VCaP (cell line): Measurements from ENCODE around the gene NDUFS8.
A peak's percentile ranks its signal among the peaks of the same experiment; 100 is the strongest.

Source experiments
- H3K27ac ChIP-seq: fragments of 450-650 bp; 2 replicates; pipeline ENCODE4 v1.5.1; 2017
- TF ChIP-seq, protein P1 (sequence below): fragments of 450-650 bp; conservative IDR thresholded peaks from 2 replicates; pipeline ENCODE4 v1.5.1; 2017; ENCODE audit warnings: mild to moderate bottlenecking, moderate library complexity

The NDUFS8 gene

GRCh38 chr11:68018730-68019190, 11.7 kb upstream of the NDUFS8 start:
- no peak overlapping the region for H3K27ac ChIP-seq
- TF ChIP-seq, protein P1, sequence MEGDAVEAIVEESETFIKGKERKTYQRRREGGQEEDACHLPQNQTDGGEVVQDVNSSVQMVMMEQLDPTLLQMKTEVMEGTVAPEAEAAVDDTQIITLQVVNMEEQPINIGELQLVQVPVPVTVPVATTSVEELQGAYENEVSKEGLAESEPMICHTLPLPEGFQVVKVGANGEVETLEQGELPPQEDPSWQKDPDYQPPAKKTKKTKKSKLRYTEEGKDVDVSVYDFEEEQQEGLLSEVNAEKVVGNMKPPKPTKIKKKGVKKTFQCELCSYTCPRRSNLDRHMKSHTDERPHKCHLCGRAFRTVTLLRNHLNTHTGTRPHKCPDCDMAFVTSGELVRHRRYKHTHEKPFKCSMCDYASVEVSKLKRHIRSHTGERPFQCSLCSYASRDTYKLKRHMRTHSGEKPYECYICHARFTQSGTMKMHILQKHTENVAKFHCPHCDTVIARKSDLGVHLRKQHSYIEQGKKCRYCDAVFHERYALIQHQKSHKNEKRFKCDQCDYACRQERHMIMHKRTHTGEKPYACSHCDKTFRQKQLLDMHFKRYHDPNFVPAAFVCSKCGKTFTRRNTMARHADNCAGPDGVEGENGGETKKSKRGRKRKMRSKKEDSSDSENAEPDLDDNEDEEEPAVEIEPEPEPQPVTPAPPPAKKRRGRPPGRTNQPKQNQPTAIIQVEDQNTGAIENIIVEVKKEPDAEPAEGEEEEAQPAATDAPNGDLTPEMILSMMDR, result no peak

- H3K27ac ChIP-seq, result no peak overlapping the region
- TF ChIP-seq, protein P1, result no peak
Measured at GRCh38 chr11:68019486-68019885, 11.0 kb upstream of the NDUFS8 start.

- H3K27ac ChIP-seq, result peak overlapping the region; percentile 13; the same call in 1 of the 2 replicates
Measured at GRCh38 chr11:68020575-68020974, 9.9 kb upstream of the NDUFS8 start.

DNA sequence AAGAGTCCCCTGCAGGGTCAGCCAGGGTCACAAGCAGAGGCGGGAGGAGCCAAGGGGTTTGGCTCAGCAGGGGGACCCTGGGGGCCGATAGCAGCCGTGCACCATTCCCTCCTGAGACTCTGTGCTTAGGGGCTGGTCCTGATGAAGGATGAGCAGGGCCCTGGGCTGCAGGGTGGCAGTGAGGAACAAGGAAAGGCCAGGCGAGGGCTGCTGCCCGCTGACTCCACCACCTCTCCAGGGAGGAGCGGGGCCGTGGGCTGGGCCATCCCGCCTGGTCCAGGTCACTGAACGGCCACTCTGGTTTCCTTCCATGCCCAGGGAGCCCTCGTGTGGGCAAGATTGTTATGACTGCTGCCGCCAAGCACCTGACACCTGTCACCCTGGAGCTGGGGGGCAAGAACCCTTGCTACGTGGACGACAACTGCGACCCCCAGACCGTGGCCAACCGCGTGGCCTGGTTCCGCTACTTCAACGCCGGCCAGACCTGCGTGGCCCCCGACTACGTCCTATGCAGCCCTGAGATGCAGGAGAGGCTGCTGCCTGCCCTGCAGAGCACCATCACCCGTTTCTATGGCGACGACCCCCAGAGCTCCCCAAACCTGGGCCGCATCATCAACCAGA, 9.2 kb upstream of the NDUFS8 start:
- TF ChIP-seq, protein P1, result peak; percentile 95
- H3K27ac ChIP-seq, result peak overlapping the region; percentile 13; the same call in 1 of the 2 replicates

More at GRCh38 chr11:68020575-68020974, 9.9 kb upstream of the NDUFS8 start:
- TF ChIP-seq, protein P1, result no peak

DNA sequence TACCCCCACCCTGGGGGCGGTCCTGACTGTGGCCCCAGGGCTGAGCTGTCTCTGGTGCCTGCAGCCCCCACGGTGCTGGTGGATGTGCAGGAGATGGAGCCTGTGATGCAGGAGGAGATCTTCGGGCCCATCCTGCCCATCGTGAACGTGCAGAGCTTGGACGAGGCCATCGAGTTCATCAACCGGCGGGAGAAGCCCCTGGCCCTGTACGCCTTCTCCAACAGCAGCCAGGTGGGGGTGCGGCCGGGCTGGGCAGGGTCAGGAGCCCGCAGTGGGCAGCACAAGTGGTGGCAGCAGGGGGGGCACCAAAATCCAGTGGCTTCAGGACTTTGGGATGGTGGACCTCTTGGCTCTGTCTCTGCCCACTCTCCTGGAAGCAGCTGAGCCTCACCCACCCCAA, 8.0 kb upstream of the NDUFS8 start:
- no peak overlapping the region for H3K27ac ChIP-seq
- TF ChIP-seq, protein P1, result no peak

DNA sequence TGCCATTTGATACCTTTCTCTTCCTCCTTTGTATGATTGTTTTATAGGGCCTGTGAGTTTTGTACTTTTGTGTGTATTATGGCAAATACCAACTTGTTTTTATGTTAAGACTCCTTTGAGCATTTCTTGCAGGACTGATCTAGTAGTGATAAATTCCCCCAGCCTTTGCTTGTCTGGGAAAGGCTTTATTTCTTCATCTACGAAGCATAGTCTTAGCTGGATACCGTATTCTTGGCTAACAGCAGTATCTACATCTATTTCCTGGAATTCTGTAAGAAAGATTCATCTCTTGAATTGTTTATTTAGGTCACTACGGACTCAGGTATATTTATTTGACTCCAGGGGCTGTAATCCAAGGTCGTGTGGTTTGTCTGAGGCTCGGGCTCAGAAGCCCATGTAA, 6.0 kb upstream of the NDUFS8 start:
- no peak overlapping the region for H3K27ac ChIP-seq
- TF ChIP-seq, protein P1, result no peak

- TF ChIP-seq, protein P1, result peak; percentile 32; the same call in 1 of the 2 replicates
- H3K27ac ChIP-seq, result no peak overlapping the region
Measured at GRCh38 chr11:68025047-68025446, 5.4 kb upstream of the NDUFS8 start.
